Erythroblast (primary cell): ENCODE results near the gene FBXO31.

ENCODE experiments used
- GATA1 ChIP-seq: IDR thresholded peaks from 2 replicates; pipeline ENCODE4 v1.6.1; 2011; ENCODE audit warnings: low read depth, mild to moderate bottlenecking, control low read depth, low read length, moderate library complexity
- POLR2A ChIP-seq: IDR thresholded peaks from 2 replicates; pipeline ENCODE4 v1.6.1; 2011; ENCODE audit warnings: mild to moderate bottlenecking, low read length

DNA sequence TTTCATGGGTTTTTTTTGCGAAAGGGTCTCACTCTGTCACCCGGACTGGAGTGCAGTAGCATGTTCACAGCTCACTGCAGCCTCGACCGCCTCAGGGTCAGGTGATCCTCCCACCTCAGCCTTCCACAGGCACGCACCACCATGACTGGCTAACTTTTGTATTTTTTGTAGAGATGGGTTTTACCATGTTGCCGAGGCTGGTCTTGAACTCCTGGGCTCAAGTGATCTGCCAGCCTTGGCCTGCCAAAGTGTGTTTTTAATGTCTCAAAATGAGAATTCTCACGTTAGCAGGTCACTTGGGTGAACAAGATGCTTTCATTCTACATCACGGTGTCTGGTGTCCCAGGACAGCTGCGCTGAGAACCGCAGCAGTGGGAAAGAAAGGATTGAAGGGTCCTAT lies 3.2 kb downstream of the FBXO31 start:
- no peak for TF ChIP-seq POLR2A
- no peak for TF ChIP-seq GATA1
